Glomerular visceral epithelial cell (primary cell): ENCODE measurements around the gene DAGLB.
"Not testable (repeated sequence)": the region's sequence is repeated elsewhere in the genome, so short reads cannot be mapped to it uniquely, and the experiment has no call there.

Source experiments
- DNase-seq: peaks from one replicate; pipeline ENCODE4 v3.0.0-alpha.2; 2016; ENCODE audit errors: extremely low spot score

The DAGLB gene

GRCh38 chr7:6398943-6399342 is 48.8 kb downstream of the DAGLB start:
- DNase-seq, result peak; percentile 68

GRCh38 chr7:6397759-6398495 is 49.8 kb downstream of the DAGLB start:
- DNase-seq, result not testable (repeated sequence)

- DNase-seq, result no peak
Measured at GRCh38 chr7:6395898-6396595, 51.7 kb downstream of the DAGLB start.

- DNase-seq, result no peak
Measured at GRCh38 chr7:6394114-6394513, 53.6 kb downstream of the DAGLB start.

- no peak for DNase-seq
Measured at GRCh38 chr7:6393667-6394056, 54.1 kb downstream of the DAGLB start.

GRCh38 chr7:6392712-6393666 is 54.8 kb downstream of the DAGLB start:
- DNase-seq, result peak; percentile 91

- no peak for DNase-seq
Measured at GRCh38 chr7:6389728-6390127, 58.0 kb downstream of the DAGLB start.

GRCh38 chr7:6387734-6388294 is 59.9 kb downstream of the DAGLB start:
- no peak for DNase-seq

GRCh38 chr7:6386779-6387178 is 61.0 kb downstream of the DAGLB start:
- DNase-seq, result no peak

GRCh38 chr7:6385909-6386560 is 61.7 kb downstream of the DAGLB start:
- DNase-seq, result no peak

GRCh38 chr7:6385110-6385781 is 62.5 kb downstream of the DAGLB start:
- DNase-seq, result peak; percentile 85

GRCh38 chr7:6384327-6384726 is 63.4 kb downstream of the DAGLB start:
- DNase-seq, result no peak

- no peak for DNase-seq
Measured at GRCh38 chr7:6382817-6383216, 64.9 kb downstream of the DAGLB start.

- DNase-seq, result not testable (repeated sequence)
Measured at GRCh38 chr7:6381846-6382245, 65.9 kb downstream of the DAGLB start.

- DNase-seq, result no peak
Measured at GRCh38 chr7:6380310-6381095, 67.3 kb downstream of the DAGLB start.

GRCh38 chr7:6379886-6380285 is 67.9 kb downstream of the DAGLB start:
- no peak for DNase-seq

- not testable (repeated sequence) for DNase-seq
Measured at GRCh38 chr7:6378556-6378955, 69.2 kb downstream of the DAGLB start.

- DNase-seq, result no peak
Measured at GRCh38 chr7:6376820-6377219, 70.9 kb downstream of the DAGLB start.

GRCh38 chr7:6375348-6376101 is 72.2 kb downstream of the DAGLB start:
- peak; percentile 33 for DNase-seq
